NCI-H460 (cell line): ENCODE results near the gene CHRM4. TPM values are rescaled to one million over a fixed set of nuclear protein-coding genes. Genes with fewer than 3 reads are reported as not detected.

Experiments used
- DNase-seq: peaks from one replicate; pipeline ENCODE4 v3.0.0-alpha.2; 2016; ENCODE audit warnings: low read depth; ENCODE audit errors: extremely low read depth
- total RNA-seq: library from RNA; depleted of rRNA; stranded (reverse); fragments of >200 nt; shearing (Covaris generic); gene quantifications from 2 replicates; pipeline ENCODE4 v1.2.3, GENCODE V29; 2014

CHRM4 gene
- total RNA-seq, 1 experiment from 2014 or later = not detected

DNA sequence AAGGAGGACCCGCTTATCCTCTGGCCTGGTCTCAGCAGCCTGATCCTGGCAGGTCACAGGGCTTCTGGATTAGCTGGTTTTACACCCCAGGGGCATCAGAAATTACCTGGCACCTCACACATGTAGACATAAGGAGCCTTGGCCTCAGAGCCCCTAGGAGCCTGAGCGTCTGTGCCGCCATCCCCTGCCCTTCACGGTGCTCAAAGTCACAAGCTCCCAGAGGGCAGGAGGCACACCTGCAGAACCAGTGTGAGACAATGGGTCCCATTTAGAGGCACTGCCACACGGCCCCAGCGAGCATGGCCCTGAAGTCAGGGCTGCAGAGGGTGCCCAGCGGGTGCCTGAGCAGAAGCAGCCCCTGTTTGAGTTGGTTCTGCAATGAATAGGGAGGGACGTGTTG is 40.4 kb downstream of the CHRM4 start:
- no peak for DNase-seq

GRCh38 chr11:46350695-46351094 is 40.9 kb downstream of the CHRM4 start:
- DNase-seq = no peak

DNA sequence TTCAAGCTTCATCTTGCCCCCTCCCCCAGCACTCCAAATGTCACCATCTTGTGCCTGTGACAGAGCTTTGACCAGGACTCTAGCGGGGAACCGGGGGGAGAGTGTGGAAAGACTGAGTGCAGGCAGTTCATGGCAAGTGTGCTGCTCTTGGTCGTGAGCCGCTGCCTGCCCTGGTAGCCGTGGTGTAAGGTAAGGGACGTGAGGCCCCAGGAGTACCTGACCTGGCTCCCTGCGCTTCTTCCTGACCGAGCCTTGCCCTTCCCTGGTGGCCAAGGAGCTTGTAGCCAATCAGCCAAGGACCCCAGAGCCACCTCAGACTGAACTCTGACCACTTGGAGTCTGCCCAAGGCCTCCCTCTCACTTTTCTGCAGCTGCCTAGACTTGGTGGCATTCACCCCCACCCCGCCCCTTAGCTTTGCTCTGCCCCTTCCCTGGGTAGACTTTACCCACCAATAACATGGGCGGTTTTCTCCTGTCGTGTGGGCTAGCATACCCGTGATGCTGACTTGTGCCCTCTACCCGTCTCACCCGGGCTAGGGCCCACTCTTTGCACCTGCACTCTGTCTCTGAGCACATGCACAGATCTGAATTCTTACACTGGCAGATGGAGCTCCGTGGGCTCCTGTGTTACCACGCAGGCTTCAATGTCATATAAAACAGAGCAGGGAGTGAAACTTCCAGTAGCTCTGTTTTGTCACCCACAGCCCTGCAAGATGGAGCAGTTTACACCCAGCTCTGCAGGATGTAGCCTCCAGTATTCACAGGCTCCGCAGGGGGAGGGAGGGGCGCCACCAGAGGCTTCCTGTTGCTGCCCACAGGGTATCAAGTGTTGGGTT is 42.8 kb downstream of the CHRM4 start:
- no peak for DNase-seq

DNA sequence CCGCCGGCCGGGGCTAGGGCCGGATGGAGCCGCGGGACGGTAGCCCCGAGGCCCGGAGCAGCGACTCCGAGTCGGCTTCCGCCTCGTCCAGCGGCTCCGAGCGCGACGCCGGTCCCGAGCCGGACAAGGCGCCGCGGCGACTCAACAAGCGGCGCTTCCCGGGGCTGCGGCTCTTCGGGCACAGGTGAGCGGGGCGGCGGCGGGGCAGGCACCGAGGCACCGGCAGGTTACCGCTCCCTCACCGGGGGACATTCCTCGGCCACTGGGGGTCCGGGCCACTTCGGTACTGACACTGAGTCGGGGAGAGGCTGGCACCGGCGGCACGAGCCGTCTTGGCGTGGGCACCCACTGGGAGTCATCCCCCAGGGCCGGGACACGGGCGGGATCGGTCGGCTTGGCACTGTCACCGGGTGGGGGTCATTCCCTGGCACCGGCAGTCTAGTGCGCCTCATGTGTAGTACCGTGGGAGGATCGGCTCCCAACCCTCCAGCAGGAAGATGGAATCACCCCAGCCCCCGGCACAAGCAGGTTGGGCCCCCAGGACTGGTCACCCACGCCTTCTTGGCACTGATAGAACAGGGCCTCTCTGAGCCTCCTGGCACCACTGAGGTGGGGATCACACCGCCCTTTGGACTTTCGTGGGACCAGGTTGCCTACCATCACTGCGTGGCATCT is 43.8 kb downstream of the CHRM4 start:
- DNase-seq = no peak

DNA sequence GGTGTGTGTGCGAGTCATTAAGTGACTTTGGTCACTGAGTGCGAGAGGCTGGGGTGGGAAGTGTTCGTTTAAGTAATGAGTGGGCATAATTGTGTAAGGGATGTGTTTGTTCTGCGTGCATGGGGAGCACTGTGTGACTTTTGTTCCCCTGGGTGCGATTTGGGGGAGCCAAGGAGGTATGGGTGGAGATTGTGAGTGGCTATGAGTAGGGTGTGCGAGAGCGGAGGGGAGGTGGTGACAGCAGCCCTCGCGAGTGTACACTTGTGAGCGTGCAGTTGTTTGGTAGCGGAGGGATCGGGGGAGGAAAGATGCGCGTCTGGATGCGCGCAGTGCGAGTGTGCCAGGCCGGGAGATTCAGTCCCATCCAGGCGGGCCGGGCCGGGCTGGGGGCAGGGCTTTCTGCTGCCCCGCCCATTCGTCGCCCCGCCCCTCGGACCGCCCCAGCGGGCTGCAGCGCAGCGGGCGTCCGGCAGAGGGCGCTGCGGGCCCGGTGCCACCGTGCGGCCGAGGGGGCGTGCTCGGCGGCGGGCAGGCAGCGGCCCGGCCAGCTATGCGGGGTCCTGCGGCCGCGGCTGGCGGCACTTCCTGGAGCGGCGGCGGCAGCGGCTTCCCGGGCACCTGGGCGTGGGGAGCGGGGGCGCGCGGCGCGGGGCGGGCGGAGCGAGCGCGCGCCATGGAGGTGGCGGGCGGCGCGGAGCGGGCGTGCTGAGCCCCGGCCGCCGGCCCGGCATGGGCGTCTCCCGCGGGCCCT is 44.5 kb downstream of the CHRM4 start, which contains the start of gene DGKZ:
DGKZ (plus strand) TSS at position 578 of the 751 bp plus-strand sequence. CDS start 197 bp downstream, outside the sequence.
- peak; percentile 75 for DNase-seq

DNA sequence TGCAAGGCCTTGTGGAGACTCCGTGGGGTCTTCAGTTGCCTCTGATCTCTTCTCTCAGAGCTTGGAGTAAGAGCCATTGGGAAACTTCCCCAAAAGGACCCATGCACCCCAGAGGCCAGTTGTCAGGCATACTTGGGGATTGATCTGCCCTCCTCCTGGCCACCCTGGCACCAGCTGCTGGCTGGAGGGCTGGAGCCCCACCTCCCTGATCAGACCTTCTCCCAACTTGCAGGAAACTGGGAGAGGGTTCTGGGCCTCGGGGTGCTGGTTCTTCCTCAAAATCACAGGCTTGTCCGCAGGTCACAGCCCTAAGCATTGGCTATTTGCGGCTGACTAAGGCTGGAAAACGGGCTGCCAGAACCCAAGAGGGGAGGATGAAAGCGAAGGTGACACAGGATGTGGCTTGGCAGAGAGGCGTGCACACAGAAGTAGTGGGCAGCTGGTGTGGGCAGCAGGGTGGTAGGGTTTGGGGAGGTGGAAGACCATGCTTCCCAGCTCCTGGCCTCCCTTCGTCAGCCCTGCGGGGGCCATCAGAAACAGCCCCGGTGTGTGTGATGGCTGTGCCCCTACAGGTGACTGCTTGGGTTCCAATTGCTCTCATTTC is 45.6 kb downstream of the CHRM4 start:
- no peak for DNase-seq

DNA sequence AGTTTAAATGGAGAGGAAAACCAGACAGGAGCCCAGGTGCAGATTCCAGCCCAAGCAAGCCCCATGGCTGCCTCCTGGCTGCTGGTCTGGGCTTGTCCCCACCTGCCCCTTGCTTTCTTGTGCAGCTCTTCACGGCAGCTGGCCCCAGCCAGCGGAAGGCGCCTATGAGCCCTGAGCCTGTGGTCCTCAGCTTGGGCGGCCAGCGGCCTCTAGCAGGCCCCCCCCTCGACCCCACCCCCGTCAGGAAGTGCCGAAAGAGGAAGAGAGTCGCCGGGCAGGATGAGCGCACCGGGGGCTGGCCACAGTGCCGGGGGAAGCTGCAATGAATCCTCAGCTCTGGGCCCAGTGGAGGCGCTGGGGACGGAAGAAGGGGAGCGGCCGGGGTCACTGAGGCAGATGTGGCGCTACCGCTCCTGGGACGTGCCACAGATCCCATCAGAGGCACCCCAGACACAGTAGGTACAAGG is 46.4 kb downstream of the CHRM4 start:
- no peak for DNase-seq

GRCh38 chr11:46343520-46343919 is 48.1 kb downstream of the CHRM4 start:
- DNase-seq = no peak

DNA sequence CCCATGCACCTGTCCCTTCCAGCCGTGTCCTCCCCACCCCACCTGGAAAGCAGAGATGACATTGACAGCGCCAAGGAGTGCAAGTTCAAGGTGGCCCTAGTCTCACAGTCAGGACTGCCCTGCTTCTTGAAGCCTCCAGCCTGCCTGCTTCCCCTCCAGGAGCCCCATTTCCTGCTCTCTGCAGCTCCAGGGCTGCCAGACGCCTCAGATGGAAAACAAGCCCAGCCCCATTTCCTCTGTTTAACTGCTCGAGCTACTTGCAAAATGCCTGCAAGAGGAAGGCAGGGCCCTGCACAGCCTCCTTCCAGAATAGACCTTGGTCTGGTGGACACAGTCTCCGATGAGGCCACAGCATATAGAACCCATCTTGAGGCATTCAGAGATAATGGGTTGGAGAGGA is 49.3 kb downstream of the CHRM4 start:
- no peak for DNase-seq

GRCh38 chr11:46341454-46341853 is 50.1 kb downstream of the CHRM4 start:
- DNase-seq = no peak

DNA sequence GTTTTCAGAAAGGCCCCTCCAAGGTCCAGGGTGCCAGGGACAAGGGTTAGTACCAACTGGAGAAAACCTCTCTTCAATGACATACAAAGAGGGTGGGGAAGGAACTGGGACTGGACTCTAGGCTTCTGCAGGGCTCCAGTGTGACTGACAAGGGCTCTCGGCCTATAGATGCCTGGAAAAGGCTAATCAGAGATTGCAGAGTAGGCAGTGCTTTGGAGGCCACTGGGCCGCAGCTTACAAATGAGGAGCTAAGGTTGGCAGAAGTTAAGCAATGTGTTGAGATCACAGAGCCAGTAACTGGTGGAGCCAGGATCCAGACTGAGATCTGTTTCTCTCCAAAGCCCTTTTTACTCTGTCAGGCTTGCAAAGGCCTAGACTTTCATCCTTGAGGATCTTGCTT is 51.8 kb downstream of the CHRM4 start:
- DNase-seq = no peak

DNA sequence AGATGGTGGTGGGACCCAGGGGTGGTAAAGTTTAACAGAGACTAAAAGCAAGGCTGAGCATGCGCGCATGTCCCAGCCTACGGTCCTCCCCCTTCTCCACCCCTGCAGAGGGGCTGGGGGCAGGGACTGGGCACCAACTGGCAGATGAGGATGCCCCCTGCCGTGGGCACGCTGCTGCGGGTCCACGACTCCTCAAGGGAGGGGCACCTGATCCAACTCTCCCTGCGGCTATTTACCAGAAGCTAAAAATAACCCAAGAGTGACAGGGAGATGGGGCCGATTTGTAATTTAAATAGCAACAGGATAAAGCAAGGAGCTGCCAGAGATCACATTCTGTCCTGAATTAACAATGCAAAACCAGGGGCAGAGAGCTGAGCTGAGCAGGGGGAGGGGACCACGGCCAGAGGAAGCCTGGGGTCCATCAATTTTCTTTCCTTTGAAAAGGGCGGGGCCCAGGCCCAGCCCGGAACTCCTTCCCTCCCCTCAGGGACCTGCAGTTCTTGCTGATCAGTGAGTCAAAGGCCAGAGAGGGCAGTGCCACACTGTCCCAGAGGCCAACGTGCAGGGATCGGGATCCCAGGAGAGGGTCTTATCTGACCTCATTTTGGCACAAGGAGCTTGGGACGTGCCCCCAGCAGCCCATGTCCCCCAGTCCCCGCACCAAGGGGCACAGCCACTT is 52.4 kb downstream of the CHRM4 start:
- DNase-seq = no peak

DNA sequence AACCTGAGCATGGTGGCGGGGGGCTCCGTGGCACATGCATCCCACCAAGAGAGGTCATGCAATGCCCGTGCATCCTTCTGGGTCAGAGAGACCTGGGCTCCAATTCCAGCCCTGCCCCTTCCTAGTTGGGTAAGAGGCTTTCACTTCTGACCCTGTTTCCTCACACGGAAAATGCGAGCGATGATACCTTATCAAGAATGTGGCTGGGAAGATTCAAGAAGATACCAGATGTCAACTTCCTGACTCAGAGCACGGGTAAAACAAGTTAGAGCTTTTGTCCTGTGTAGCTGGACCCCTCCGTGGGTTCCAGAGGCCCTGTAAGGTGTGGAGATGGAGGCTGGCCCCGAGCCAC is 53.0 kb downstream of the CHRM4 start:
- DNase-seq = no peak

- DNase-seq = no peak
These were observed 53.8 kb downstream of the CHRM4 start for GRCh38 chr11:46337626-46338345.

DNA sequence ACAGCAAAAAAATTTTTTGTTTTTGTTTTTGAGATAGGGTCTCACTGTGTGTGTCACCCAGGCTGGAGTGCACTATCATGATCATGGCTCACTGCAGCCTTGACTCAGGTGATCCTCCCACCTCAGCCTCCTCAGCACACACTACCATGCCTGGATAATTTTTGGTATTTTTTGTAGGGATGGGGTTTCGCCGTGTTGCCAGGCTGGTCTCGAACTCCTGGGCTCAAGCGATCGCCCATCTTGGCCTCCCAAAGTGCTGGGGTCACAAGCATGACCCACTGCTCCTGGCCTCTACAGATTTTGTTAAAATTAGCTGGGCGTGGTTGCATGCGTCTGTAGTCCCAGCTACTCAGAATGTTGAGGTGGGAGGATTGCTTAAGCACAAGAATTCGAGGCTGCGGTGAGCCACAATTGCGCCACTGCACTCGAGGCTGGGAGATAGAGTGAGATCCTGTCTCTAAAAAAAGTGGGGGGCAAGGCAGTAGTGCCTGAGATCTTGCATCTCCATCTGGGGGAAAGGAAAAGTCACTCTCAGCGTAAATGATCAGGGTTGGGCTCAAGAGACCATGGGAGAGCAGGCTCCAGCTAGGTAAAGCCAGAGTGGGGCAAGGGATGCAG is 54.9 kb downstream of the CHRM4 start:
- DNase-seq = no peak

- no peak for DNase-seq
These were observed 55.5 kb downstream of the CHRM4 start for GRCh38 chr11:46335890-46336562.

DNA sequence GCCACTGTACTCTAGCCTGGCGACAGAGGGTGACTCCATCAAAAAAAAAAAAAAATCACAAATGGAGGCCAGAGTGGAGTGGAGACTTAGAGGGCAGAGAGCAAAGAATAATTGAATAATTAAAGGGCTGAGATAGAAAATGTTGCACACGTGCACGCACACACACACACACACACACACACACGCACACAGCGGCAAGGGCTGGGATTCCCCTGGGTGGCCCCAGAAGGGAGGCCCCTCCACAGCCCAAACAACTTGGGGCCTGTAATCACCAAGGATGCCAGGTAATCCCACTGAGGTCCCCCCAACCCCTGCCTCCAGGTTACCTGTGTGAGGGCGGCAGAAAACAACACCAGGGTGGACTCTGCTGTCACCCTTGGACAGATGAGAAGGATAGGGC is 56.3 kb downstream of the CHRM4 start:
- no peak for DNase-seq

- no peak for DNase-seq
These were observed 57.4 kb downstream of the CHRM4 start for GRCh38 chr11:46334211-46334610.
